CD4-positive, alpha-beta T cell treated with Interleukin-17A for 4 hours (primary cell): ENCODE results near the gene SMIM22.

Source experiments
- DNase-seq: peaks from one replicate; pipeline ENCODE4 v3.0.0-alpha.2; 2020; ENCODE audit warnings: mixed read lengths

Gene SMIM22

GRCh38 chr16:4795181-4795827 lies at the start of gene SMIM22:
TSS of gene SMIM22 (plus strand) at chr16:4795369. CDS start at chr16:4795735, 366 bp downstream.
- no peak for DNase-seq

- no peak for DNase-seq
Observed at GRCh38 chr16:4746215-4746614, 49.0 kb upstream of the SMIM22 start.

- no peak for DNase-seq
Observed at GRCh38 chr16:4746991-4747574, 48.1 kb upstream of the SMIM22 start.

- DNase-seq = no peak
Observed at GRCh38 chr16:4747906-4748681, 47.1 kb upstream of the SMIM22 start.

- DNase-seq = no peak
Observed at GRCh38 chr16:4748682-4749411, 46.3 kb upstream of the SMIM22 start.

- no peak for DNase-seq
Observed at GRCh38 chr16:4749700-4750257, 45.4 kb upstream of the SMIM22 start.

GRCh38 chr16:4750896-4751295 lies 44.3 kb upstream of the SMIM22 start:
- DNase-seq = no peak

GRCh38 chr16:4752351-4753100 lies 42.6 kb upstream of the SMIM22 start:
- DNase-seq = no peak

- no peak for DNase-seq
Observed at GRCh38 chr16:4753227-4753626, 41.9 kb upstream of the SMIM22 start.

GRCh38 chr16:4754865-4755264 lies 40.3 kb upstream of the SMIM22 start:
- DNase-seq = no peak

GRCh38 chr16:4755687-4756086 lies 39.5 kb upstream of the SMIM22 start:
- no peak for DNase-seq

GRCh38 chr16:4760221-4760910 lies 34.8 kb upstream of the SMIM22 start:
- DNase-seq = no peak

GRCh38 chr16:4762205-4762604 lies 33.0 kb upstream of the SMIM22 start:
- DNase-seq = no peak

- DNase-seq = no peak
Observed at GRCh38 chr16:4763791-4764190, 31.4 kb upstream of the SMIM22 start.

GRCh38 chr16:4765511-4766474 lies 29.4 kb upstream of the SMIM22 start:
- no peak for DNase-seq

- DNase-seq = peak; percentile 99
Observed at GRCh38 chr16:4766875-4767628, 28.1 kb upstream of the SMIM22 start, which contains the start of gene ZNF500. TSS of gene ZNF500 (minus strand) at chr16:4767162. CDS start at chr16:4765978, 1,184 bp downstream.

GRCh38 chr16:4767872-4768548 lies 27.2 kb upstream of the SMIM22 start:
- peak; percentile 18 for DNase-seq

GRCh38 chr16:4768549-4769305 lies 26.4 kb upstream of the SMIM22 start:
- peak; percentile 97 for DNase-seq
